OCI-LY7 (cell line): Measurements from ENCODE around the gene FAM110D.

Source experiments
- EZH2phosphoT487 ChIP-seq: fragments of 200-600 bp; sonication (generic); IDR thresholded peaks from 2 replicates; pipeline ENCODE4 v1.6.1; 2018; ENCODE audit warnings: low read depth, borderline replicate concordance, mild to moderate bottlenecking, mixed run types, antibody characterized with exemption, low read length, moderate library complexity, mixed read lengths
- TF ChIP-seq, protein P1 (sequence below): fragments of 200-600 bp; sonication (generic); conservative IDR thresholded peaks from 2 replicates; pipeline ENCODE4 v1.5.1; 2014; ENCODE audit warnings: mild to moderate bottlenecking, antibody characterized with exemption, low read length, moderate library complexity, mixed read lengths

DNA sequence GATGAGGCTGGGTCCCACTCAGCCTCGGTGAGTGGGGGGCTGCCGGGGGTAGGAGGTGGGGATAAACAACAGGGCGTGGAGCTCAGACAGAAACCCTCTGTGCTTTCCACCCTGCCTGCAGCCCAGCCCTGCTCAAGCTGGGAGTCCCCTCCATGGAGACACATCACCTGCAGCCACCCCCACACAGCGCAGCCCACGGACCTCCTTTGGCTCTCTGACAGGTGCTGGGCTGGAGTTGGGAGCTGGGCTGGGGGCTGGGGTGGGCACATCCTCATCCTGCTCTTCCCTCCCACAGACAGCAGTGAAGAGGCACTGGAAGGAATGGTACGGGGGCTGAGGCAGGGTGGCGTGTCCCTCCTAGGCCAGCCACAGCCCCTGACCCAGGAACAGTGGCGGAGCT lies 29.6 kb downstream of the FAM110D start:
- TF ChIP-seq, protein P1, sequence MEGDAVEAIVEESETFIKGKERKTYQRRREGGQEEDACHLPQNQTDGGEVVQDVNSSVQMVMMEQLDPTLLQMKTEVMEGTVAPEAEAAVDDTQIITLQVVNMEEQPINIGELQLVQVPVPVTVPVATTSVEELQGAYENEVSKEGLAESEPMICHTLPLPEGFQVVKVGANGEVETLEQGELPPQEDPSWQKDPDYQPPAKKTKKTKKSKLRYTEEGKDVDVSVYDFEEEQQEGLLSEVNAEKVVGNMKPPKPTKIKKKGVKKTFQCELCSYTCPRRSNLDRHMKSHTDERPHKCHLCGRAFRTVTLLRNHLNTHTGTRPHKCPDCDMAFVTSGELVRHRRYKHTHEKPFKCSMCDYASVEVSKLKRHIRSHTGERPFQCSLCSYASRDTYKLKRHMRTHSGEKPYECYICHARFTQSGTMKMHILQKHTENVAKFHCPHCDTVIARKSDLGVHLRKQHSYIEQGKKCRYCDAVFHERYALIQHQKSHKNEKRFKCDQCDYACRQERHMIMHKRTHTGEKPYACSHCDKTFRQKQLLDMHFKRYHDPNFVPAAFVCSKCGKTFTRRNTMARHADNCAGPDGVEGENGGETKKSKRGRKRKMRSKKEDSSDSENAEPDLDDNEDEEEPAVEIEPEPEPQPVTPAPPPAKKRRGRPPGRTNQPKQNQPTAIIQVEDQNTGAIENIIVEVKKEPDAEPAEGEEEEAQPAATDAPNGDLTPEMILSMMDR, result no peak
- TF ChIP-seq EZH2phosphoT487, result no peak
